Effector CD4-positive, alpha-beta T cell (primary cell): Measurements from ENCODE around the gene HAT1.
"Not testable (repeated sequence)": the region's sequence is repeated elsewhere in the genome, so short reads cannot be mapped to it uniquely, and the experiment has no call there.

Source experiments
- DNase-seq: peaks from one replicate; pipeline ENCODE4 v3.0.0-alpha.2; 2020

The HAT1 gene

GRCh38 chr2:171979103-171979502, 56.8 kb downstream of the HAT1 start:
- no peak for DNase-seq

- not testable (repeated sequence) for DNase-seq
Measured at GRCh38 chr2:171983924-171984323, 61.7 kb downstream of the HAT1 start.

- no peak for DNase-seq
Measured at GRCh38 chr2:171985076-171985475, 62.8 kb downstream of the HAT1 start.

GRCh38 chr2:171986778-171987177, 64.5 kb downstream of the HAT1 start:
- no peak for DNase-seq

- DNase-seq = no peak
Measured at GRCh38 chr2:171991027-171991426, 68.8 kb downstream of the HAT1 start.

- no peak for DNase-seq
Measured at GRCh38 chr2:171995586-171995985, 73.3 kb downstream of the HAT1 start.

GRCh38 chr2:171996021-171996420, 73.8 kb downstream of the HAT1 start:
- DNase-seq = no peak

GRCh38 chr2:171997031-171997430, 74.8 kb downstream of the HAT1 start:
- DNase-seq = not testable (repeated sequence)

- DNase-seq = no peak
Measured at GRCh38 chr2:171999161-171999560, 76.9 kb downstream of the HAT1 start.

GRCh38 chr2:171999604-172000469, 77.6 kb downstream of the HAT1 start, which contains the start of gene METAP1D:
METAP1D (plus strand) TSS chr2:171999953; CDS start chr2:171999970, 17 bp downstream.
- peak; percentile 69 for DNase-seq

- no peak for DNase-seq
Measured at GRCh38 chr2:172000696-172001361, 78.6 kb downstream of the HAT1 start.

GRCh38 chr2:172007372-172007771, 85.1 kb downstream of the HAT1 start:
- no peak for DNase-seq

GRCh38 chr2:172009823-172010222, 87.6 kb downstream of the HAT1 start:
- DNase-seq = no peak

GRCh38 chr2:172011812-172012575, 89.7 kb downstream of the HAT1 start:
- DNase-seq = no peak

- DNase-seq = no peak
Measured at GRCh38 chr2:172012677-172013391, 90.6 kb downstream of the HAT1 start.

GRCh38 chr2:172013396-172013795, 91.1 kb downstream of the HAT1 start:
- DNase-seq = no peak

GRCh38 chr2:172021074-172021931, 99.0 kb downstream of the HAT1 start:
- no peak for DNase-seq

GRCh38 chr2:172021955-172022354, 99.7 kb downstream of the HAT1 start:
- no peak for DNase-seq

GRCh38 chr2:172031536-172031935, 109.3 kb downstream of the HAT1 start:
- DNase-seq = no peak
